Effector memory CD4-positive, alpha-beta T cell (primary cell): ENCODE results near the gene MYO7B.

Experiments used
- DNase-seq, 3 donors: peaks; one replicate each; pipeline ENCODE4 v3.0.0-alpha.2; 2020
- H3K27ac ChIP-seq: 2 replicates; pipeline ENCODE4 v1.7.0; 2013; ENCODE audit warnings: mild to moderate bottlenecking, low read length, moderate library complexity; ENCODE audit not compliant: insufficient read depth, poor library complexity, severe bottlenecking
- H3K27me3 ChIP-seq: replicated peaks from 2 replicates; pipeline ENCODE4 v1.7.0; 2013; ENCODE audit warnings: mild to moderate bottlenecking, low read length; ENCODE audit not compliant: insufficient read depth, control insufficient read depth, poor library complexity, severe bottlenecking
- H3K36me3 ChIP-seq: 2 replicates; pipeline ENCODE4 v1.7.0; 2013; ENCODE audit warnings: mild to moderate bottlenecking, low read length, moderate library complexity; ENCODE audit not compliant: control insufficient read depth, insufficient read depth
- H3K4me1 ChIP-seq: 2 replicates; pipeline ENCODE4 v1.7.0; 2013; ENCODE audit warnings: low read length, mild to moderate bottlenecking; ENCODE audit not compliant: control insufficient read depth, insufficient read depth, poor library complexity, severe bottlenecking
- H3K4me3 ChIP-seq: 2 replicates; pipeline ENCODE4 v1.7.0; 2013; ENCODE audit warnings: low read length, low read depth, mild to moderate bottlenecking; ENCODE audit not compliant: insufficient read depth, poor library complexity, severe bottlenecking
- H3K9me3 ChIP-seq: 2 replicates; pipeline ENCODE4 v1.7.0; 2013; ENCODE audit warnings: mild to moderate bottlenecking, low read length, moderate library complexity; ENCODE audit not compliant: control insufficient read depth

The MYO7B gene

GRCh38 chr2:127585270-127585807 lies 49.9 kb downstream of the MYO7B start:
- no peaks in the 10 kb centered on the region for H3K36me3 ChIP-seq
- H3K9me3 ChIP-seq: no peaks in the 10 kb centered on the region
- DNase-seq: no peak
- H3K27ac ChIP-seq: no peak overlapping the region
- no peaks in the 10 kb centered on the region for H3K27me3 ChIP-seq
- H3K4me1 ChIP-seq: no peaks in the 10 kb centered on the region
- H3K4me3 ChIP-seq: no peak overlapping the region

GRCh38 chr2:127586136-127586535 lies 50.7 kb downstream of the MYO7B start:
- Histone ChIP-seq H3K4me1 (no peaks in the 10 kb centered on the region), H3K9me3 (no peaks in the 10 kb centered on the region), H3K27me3 (no peaks in the 10 kb centered on the region), H3K27ac (no peak overlapping the region), H3K4me3 (no peak overlapping the region), H3K36me3 (no peaks in the 10 kb centered on the region)
- DNase-seq: no peak

- H3K9me3 ChIP-seq: no peaks in the 10 kb centered on the region
- H3K4me1 ChIP-seq: no peaks in the 10 kb centered on the region
- H3K4me3 ChIP-seq: no peak overlapping the region
- H3K36me3 ChIP-seq: no peaks in the 10 kb centered on the region
- no peak overlapping the region for H3K27ac ChIP-seq
- no peaks in the 10 kb centered on the region for H3K27me3 ChIP-seq
- no peak for DNase-seq
Observed at GRCh38 chr2:127586746-127587295, 51.3 kb downstream of the MYO7B start.

GRCh38 chr2:127588241-127588640 lies 52.8 kb downstream of the MYO7B start:
- Histone ChIP-seq H3K4me1 (no peaks in the 10 kb centered on the region), H3K4me3 (no peak overlapping the region), H3K36me3 (no peaks in the 10 kb centered on the region), H3K9me3 (no peaks in the 10 kb centered on the region), H3K27ac (no peak overlapping the region), H3K27me3 (no peaks in the 10 kb centered on the region)
- no peak for DNase-seq

GRCh38 chr2:127589358-127589757 lies 53.9 kb downstream of the MYO7B start:
- no peaks in the 10 kb centered on the region for H3K4me1 ChIP-seq
- H3K9me3 ChIP-seq: no peaks in the 10 kb centered on the region
- no peaks in the 10 kb centered on the region for H3K36me3 ChIP-seq
- DNase-seq: no peak
- H3K27ac ChIP-seq: no peak overlapping the region
- no peaks in the 10 kb centered on the region for H3K27me3 ChIP-seq
- no peak overlapping the region for H3K4me3 ChIP-seq

GRCh38 chr2:127589841-127590240 lies 54.4 kb downstream of the MYO7B start:
- Histone ChIP-seq H3K36me3 (no peaks in the 10 kb centered on the region), H3K27ac (no peak overlapping the region), H3K4me1 (no peaks in the 10 kb centered on the region), H3K4me3 (no peak overlapping the region), H3K27me3 (no peaks in the 10 kb centered on the region), H3K9me3 (no peaks in the 10 kb centered on the region)
- no peak for DNase-seq

GRCh38 chr2:127590386-127591190 lies 55.1 kb downstream of the MYO7B start:
- DNase-seq: no peak
- no peaks in the 10 kb centered on the region for H3K36me3 ChIP-seq
- no peaks in the 10 kb centered on the region for H3K27me3 ChIP-seq
- no peaks in the 10 kb centered on the region for H3K9me3 ChIP-seq
- no peaks in the 10 kb centered on the region for H3K4me1 ChIP-seq
- H3K4me3 ChIP-seq: no peak overlapping the region
- H3K27ac ChIP-seq: no peak overlapping the region

GRCh38 chr2:127591221-127591923 lies 55.9 kb downstream of the MYO7B start:
- Histone ChIP-seq H3K27ac (no peak overlapping the region), H3K4me1 (no peaks in the 10 kb centered on the region), H3K27me3 (no peaks in the 10 kb centered on the region), H3K36me3 (no peaks in the 10 kb centered on the region), H3K4me3 (no peak overlapping the region), H3K9me3 (no peaks in the 10 kb centered on the region)
- peak in 2 of 3 donors; percentile 16 to 17 for DNase-seq

- Histone ChIP-seq H3K4me3 (no peak overlapping the region), H3K27ac (no peak overlapping the region), H3K36me3 (no peaks in the 10 kb centered on the region), H3K27me3 (no peaks in the 10 kb centered on the region), H3K9me3 (no peaks in the 10 kb centered on the region), H3K4me1 (no peaks in the 10 kb centered on the region)
- DNase-seq: no peak
Observed at GRCh38 chr2:127592761-127593227, 57.3 kb downstream of the MYO7B start.
